Measurements from ENCODE around the gene SPINDOC. TPM values are rescaled to one million over a fixed set of nuclear protein-coding genes. Genes with fewer than 3 reads are reported as not detected.

The SPINDOC gene
- total RNA-seq, 1 donor from 2014 or later: 32.2 TPM

DNA sequence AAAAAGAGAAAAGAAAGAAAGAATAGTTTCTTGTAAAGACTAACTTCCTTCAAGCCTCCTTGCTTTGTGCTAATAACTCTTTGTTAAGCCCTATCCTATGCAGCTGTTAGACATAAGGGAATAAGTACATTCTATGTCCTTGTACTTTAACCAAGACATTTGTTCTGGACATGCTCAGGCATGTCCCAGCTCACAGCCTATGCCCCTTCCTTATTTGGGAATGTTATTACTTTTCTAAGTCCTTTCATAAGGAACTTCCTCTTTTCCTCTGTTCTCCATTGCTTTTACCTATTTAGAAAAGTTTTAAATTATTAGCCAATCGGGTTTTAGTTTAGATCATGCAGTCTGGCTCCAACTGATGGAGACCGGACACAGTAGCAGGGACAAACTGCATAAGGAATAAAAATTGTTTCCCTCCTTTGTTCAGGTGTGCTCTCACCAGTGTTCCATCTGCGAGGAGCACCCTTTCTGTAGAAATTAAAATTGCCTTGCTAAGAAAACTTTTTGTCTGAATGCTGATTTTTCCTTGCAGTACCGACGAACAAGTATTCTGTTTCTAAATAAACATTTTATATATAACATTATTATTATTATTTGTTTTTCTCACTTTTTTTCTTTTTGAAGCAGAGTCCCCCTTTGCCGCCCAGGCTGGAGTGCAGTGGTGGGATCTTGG lies 21.6 kb upstream of the SPINDOC start:
- Mint-ChIP-seq H3K27me3 (ENCODE audit: low read depth) (no peaks in the 10 kb centered on the region), H3K4me1 (ENCODE audit: low read depth) (peaks cover 8% of the 10 kb centered on the region), H3K4me3 (ENCODE audit: unreplicated experiment) (no peak overlapping the region), H3K9me3 (ENCODE audit: low read depth) (peaks cover 9% of the 10 kb centered on the region), H3K27ac (ENCODE audit: unreplicated experiment) (peak overlapping the region; percentile 89), H3K36me3 (ENCODE audit: low read depth) (no peaks in the 10 kb centered on the region)
- TF ChIP-seq, protein P1, sequence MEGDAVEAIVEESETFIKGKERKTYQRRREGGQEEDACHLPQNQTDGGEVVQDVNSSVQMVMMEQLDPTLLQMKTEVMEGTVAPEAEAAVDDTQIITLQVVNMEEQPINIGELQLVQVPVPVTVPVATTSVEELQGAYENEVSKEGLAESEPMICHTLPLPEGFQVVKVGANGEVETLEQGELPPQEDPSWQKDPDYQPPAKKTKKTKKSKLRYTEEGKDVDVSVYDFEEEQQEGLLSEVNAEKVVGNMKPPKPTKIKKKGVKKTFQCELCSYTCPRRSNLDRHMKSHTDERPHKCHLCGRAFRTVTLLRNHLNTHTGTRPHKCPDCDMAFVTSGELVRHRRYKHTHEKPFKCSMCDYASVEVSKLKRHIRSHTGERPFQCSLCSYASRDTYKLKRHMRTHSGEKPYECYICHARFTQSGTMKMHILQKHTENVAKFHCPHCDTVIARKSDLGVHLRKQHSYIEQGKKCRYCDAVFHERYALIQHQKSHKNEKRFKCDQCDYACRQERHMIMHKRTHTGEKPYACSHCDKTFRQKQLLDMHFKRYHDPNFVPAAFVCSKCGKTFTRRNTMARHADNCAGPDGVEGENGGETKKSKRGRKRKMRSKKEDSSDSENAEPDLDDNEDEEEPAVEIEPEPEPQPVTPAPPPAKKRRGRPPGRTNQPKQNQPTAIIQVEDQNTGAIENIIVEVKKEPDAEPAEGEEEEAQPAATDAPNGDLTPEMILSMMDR (IDR thresholded peaks at IDR 0.05): no peak
- DNase-seq (ENCODE audit: low spot score): no peak

DNA sequence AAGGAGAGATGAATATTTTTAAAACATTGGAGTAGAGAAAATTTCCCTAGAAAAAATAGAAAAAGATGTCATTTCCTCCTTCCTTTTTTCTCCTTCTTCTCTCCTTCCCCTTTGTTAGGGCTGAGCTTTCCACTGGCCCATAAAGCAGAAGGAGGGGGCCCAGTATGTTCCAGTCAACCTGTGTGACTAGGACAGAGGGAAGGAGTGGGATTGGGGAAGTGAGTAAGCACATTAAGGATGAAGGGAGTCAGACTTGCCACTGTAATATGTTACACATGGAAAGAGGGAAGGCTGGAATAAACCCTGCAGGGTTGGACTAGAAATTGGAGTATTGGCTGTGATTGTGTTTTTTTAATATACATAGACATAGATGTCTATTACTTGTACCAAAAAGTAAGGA lies 20.1 kb upstream of the SPINDOC start:
- Mint-ChIP-seq H3K4me1 (ENCODE audit: low read depth) (peaks cover 8% of the 10 kb centered on the region), H3K4me3 (ENCODE audit: unreplicated experiment) (no peak overlapping the region), H3K9me3 (ENCODE audit: low read depth) (peaks cover 9% of the 10 kb centered on the region), H3K36me3 (ENCODE audit: low read depth) (no peaks in the 10 kb centered on the region), H3K27ac (ENCODE audit: unreplicated experiment) (peak overlapping the region; percentile 29), H3K27me3 (ENCODE audit: low read depth) (no peaks in the 10 kb centered on the region)
- TF ChIP-seq, protein P1 (IDR thresholded peaks at IDR 0.05): no peak
- DNase-seq (ENCODE audit: low spot score): no peak

DNA sequence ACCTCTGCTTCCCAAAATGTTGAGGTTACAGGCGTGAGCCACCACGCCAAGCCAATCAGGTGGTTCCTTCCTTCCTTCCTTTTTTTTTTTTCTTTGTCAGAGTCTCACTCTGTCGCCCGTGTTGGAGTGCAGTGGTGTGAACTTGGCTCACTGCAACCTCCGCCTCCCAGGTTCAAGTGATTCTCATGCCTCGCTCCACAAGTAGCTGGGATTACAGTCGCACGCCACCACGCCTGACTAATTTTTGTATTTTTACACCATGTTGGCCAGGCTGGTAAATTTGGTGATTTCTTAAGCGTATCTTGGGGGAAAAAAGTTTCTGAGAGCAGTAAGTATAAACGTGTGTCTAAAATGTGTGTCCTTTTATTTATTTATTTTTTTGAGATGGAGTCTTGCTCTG lies 18.2 kb upstream of the SPINDOC start:
- no peaks in the 10 kb centered on the region for H3K36me3 Mint-ChIP-seq (ENCODE audit: low read depth)
- no peaks in the 10 kb centered on the region for H3K27me3 Mint-ChIP-seq (ENCODE audit: low read depth)
- H3K4me1 Mint-ChIP-seq (ENCODE audit: low read depth): peaks cover 8% of the 10 kb centered on the region
- H3K9me3 Mint-ChIP-seq (ENCODE audit: low read depth): peaks cover 9% of the 10 kb centered on the region
- no peak overlapping the region for H3K4me3 Mint-ChIP-seq (ENCODE audit: unreplicated experiment)
- H3K27ac Mint-ChIP-seq (ENCODE audit: unreplicated experiment): no peak overlapping the region
- TF ChIP-seq, protein P1 (IDR thresholded peaks at IDR 0.05): no peak
- DNase-seq (ENCODE audit: low spot score): no peak

DNA sequence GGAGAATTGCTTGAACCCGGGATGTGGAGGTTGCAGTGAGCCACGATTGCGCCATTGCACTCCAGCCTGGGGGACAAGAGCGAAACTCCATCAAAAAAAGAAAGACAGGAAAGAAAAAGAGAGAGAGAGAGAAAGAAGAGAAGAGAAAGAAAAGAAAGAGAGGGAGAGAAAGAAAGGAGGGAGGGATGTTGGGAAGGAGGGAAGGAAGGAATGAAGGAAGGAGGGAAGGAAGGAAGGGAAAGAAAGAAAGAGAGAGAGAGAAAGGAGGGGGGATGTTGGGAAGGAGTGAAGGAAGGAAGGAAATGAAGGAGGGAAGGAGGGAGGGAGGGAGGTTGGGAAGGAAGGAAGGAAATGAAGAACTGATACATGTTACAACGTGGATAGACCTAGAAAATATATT lies 12.3 kb upstream of the SPINDOC start:
- Mint-ChIP-seq H3K4me1 (ENCODE audit: low read depth) (peaks cover 2% of the 10 kb centered on the region), H3K27ac (ENCODE audit: unreplicated experiment) (no peak overlapping the region), H3K27me3 (ENCODE audit: low read depth) (no peaks in the 10 kb centered on the region), H3K36me3 (ENCODE audit: low read depth) (no peaks in the 10 kb centered on the region), H3K4me3 (ENCODE audit: unreplicated experiment) (no peak overlapping the region), H3K9me3 (ENCODE audit: low read depth) (no peaks in the 10 kb centered on the region)
- DNase-seq (ENCODE audit: low spot score): no peak
- TF ChIP-seq, protein P1 (IDR thresholded peaks at IDR 0.05): no peak

DNA sequence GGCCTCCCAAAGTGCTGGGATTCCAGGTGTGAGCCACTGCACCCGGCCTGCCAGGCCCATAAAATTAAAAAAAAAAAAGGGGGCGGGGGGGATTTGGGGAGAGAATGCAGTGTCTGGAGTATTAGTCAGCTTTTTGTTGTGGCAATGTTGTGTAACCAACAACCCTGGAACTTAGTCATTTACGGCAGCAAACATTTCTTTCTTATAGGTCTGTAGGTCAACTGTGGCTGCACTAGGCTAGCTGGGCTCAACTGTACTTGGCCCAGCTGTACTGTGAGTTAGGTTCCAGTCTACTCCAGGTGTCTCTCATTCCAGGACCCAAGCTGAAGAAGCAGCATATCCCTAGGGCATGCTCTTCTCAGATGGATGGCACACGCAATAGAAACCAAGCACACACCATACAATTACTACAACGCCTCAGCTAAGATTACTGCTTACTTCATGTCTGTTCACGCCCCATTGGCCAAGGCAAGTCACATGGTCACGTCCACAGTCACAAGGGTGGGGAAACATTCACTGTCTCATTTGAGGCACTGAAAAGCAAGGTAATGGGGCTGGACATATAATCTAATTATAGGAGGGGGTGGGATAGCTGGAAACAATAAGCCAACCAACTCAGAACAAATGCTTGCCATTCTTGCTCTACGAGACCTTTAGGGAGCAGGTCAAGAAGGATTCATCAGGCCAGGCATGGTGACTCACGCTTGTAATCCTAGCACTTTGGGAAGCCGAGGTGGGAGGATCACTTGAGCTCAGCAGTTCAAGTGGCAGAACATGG lies 10.4 kb upstream of the SPINDOC start:
- H3K9me3 Mint-ChIP-seq (ENCODE audit: low read depth): no peaks in the 10 kb centered on the region
- H3K36me3 Mint-ChIP-seq (ENCODE audit: low read depth): no peaks in the 10 kb centered on the region
- DNase-seq (ENCODE audit: low spot score): no peak
- H3K27me3 Mint-ChIP-seq (ENCODE audit: low read depth): no peaks in the 10 kb centered on the region
- H3K4me1 Mint-ChIP-seq (ENCODE audit: low read depth): peaks cover 10% of the 10 kb centered on the region
- no peak overlapping the region for H3K27ac Mint-ChIP-seq (ENCODE audit: unreplicated experiment)
- TF ChIP-seq, protein P1 (IDR thresholded peaks at IDR 0.05): no peak
- H3K4me3 Mint-ChIP-seq (ENCODE audit: unreplicated experiment): no peak overlapping the region
